HTERT RPE-1 (cell line): ENCODE data around the gene PTPRK.

Experiments used
- in situ Hi-C: fragments of 300-500 bp; cut with MboI; formaldehyde crosslinking; loops from 4 replicates; pipeline ENCODE4 v1.14.3; 2020; ENCODE audit warnings: low sequenced_read_pairs

PTPRK gene

DNA sequence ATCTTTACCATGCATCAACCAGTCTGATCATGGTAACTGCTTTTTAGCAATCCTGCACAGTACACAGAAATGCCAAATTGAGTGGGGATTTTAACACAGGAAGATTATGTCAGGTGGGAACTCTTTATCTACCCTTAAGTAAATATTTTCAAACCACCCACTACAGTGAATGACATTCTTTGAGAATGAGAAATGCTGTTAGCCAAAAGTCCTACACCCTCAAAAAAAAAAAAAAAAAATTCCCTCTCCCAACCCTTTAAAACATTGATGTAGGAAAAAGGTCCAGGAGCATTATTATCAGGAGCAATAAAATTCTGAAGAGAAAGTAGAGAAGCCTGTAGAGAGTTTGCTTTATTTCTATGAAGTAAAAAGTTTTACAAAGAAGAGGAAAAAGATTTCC is 312.3 kb downstream of the PTPRK start:
- in situ Hi-C loops = no loop called here

DNA sequence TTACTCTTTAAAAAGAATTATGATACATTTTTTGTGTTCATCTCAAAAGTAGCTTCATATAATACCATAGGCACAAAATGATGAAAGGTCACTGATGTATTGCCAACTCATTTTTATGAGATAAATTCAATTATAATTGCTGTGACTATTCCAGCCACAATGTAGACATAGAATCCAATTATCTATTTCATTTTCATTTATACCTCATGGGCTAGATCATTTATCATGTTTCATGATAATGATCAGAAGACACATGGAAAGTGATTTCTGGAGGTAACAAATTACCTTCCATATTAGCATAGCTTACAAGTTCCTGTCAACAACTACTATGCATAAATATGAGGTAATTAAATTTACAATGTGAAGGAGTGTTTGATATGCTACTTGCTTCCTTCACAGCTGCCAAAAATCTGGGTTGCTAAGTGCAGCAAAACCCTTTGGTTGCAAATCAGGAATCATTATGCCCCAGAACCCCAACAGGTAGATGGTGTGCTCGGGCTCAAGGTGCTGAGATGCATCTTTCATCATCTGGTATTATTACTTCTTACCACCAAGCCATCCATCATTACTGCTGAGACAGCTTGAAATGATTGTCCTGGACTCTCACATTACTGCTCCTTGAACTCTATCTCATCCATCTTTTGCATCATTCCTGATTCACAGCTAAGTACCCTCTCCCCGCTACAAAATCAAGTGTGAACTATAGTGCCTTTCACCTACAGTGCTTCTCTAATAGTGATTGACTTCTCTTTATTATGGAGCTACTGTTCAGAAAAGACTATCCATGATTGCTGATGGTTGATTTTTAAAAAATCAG is 313.6 kb downstream of the PTPRK start:
- in situ Hi-C loops = no loop called here

DNA sequence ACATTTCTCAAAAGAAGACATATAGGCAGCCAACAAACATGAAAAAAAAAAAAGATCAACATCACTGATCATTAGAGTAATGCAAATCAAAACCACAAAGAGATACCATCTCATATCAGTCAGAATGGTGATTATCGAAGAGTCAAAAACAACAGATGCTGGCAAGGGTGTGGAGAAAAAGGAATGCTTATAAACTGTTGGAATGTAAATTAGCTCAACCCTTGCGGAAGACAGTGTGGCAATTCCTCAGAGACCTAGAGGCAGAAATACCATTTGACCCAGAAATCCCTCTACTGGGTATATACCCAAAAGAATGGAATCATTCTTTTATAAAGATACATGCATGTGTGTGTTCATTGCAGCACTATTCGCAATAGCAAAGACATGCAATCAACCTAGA is 315.8 kb downstream of the PTPRK start:
- in situ Hi-C loops = no loop called here

DNA sequence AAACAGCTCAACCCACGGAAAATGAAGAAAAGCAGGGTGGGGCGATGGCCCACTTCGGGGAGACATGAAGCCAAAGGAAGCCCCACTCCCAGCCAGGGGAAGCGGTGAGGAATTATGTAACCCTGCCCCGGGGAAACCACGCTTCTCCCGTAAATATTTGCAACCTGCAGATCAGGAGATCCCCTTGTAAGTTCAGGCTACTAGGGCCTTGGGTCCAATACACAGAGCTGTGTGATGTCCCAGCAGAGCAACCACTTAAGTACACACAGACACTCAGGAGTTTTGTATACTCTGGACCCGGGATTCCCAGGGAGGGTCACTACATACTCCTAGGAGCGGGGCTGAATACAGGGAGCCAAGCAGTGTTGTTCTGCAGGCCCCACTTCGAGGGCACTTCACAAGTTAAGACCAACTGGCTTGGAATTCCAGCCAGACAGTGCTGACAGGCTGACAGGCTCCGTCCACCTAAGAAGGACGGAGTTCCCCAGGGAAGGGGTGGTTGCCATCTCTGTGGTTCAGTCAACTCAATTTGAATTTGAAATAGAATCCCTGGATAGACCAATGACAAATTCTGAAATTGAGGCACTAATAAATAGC is 318.1 kb downstream of the PTPRK start:
- in situ Hi-C loops = no loop called here

DNA sequence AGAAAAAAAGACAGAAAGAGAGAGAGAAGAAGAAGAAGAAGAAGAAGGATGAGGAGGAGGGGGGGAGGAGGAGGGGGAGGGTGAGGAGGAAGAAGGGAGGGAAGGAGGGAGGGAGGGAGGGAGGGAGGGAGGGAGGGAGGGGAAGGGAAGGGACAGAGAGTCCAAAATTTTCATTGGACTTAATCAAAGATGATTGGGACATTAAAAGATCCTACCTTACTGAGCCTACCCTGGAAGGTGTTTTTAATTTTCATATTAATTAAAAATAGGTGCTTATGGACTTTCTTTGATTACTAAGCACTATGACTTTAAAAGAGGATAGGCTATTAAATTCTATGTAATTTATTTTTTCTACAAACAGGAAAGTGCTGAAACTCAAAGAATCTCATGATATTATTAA is 319.6 kb downstream of the PTPRK start:
- in situ Hi-C loops = no loop called here

DNA sequence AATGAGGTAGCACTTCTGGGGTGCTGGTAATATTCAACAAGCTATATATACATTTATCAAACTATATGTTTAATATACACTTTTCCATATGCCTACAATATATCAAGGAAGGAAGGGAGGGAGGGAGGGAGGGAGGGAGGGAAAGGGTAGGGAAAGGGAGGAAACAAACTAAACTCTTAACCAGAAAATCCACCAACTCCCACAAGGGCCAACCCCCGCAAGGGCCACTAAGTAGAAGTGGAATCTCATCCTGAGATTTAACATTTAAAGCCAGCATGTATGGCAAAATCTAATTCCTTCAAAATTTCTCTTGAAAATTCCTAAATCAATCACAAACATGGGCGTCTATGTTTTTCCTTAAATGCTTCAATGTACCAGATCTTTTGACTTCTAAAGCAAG is 320.9 kb downstream of the PTPRK start:
- in situ Hi-C loops = no loop called here

DNA sequence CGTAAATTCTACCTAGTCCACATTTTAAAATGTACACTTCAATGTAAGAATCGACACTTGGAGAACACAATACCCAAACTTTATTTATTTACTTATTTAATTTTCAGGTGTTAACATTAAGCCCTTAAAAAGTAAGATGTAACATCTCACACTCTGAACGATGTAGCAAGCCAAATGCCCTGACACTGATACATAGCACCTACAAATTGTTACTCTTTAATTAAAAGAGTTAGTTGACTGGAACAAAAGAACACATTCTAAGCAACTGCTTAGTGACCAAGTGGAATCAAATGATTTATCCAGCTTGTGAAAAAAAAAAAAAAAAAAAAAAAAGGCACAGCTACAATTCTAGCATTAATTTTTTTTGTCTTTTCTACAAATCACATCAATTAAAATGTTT is 327.4 kb downstream of the PTPRK start:
- in situ Hi-C loops = no loop called here

DNA sequence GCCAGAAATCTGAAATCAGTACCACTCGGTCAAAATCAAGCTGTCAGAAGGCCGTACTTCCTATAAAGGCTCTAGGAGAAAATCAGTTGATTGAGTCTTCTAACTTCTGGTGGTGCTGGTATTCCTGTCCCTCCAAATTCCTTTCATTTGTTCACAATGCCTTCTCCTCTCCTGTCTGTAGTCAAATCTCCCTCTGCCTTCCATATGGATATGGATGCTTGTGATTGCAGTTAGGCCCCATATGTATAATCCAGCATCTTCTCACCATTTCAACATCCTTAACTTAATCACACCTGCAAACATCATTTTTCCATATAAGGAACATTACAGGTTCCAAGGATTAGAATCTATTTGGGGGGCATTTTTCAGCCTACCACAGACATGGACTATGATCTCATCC is 331.7 kb downstream of the PTPRK start:
- in situ Hi-C loops = no loop called here

DNA sequence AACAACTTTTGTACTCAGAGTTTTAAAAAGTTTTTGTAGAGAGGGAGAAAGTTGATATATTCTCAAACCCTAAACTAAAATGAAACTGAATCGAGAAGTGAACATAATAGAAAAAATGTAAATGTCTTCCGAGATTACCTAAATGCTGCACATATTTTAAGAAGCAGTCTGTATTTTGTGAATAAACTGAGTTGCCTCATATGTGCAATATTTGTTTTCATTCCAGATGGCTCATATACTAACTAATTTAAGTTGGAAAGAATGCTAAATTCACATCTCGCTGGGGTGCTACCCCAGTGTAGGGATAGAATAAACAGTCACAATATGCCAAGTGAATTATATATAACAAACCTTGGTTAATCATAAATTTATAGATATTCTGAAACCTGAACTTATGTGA is 333.7 kb downstream of the PTPRK start:
- in situ Hi-C loops = no loop called here

DNA sequence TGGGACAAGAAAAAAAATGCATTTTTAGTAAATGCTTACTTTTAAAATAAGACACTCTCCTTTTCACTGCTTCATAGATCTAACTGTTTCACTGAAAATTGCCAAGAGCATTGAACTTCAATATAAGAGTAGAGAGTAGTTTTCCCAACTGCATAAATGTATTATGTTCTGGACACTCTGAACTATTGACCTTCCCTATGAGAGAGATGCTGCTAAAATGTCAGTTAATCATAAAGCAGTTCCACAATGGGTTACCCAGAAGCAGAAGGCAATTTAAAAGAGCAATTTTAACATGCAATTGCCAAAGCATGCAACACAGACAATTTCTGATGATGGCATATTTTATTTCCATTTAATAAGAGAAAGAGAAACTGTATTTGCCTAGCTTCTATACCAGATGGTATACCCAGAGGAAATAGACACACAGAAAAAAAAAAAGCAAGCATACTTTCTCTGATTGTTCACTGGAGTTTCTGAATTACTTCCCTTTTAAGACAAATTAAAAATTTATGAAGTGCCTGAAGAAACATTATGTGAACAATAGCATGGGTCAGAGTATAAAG is 340.4 kb downstream of the PTPRK start:
- in situ Hi-C loops = no loop called here

DNA sequence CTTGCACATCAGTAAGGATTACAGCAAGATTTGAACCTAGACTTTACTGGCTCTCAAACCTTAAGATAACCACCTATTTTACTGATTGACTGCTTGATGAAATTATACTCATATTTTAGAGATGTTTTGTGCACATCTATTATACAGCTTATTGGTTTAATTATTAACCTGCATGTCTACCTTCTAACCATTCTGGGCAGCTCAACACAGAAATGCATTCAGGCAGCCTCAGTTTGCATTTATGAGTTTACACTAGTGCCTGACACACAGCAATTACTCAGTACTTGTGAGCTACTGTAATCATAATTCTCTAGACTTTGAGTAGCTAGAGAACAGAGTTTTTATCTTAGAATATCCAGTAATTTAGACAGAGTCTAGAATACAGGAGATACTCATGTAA is 345.7 kb downstream of the PTPRK start:
- in situ Hi-C loops = no loop called here

DNA sequence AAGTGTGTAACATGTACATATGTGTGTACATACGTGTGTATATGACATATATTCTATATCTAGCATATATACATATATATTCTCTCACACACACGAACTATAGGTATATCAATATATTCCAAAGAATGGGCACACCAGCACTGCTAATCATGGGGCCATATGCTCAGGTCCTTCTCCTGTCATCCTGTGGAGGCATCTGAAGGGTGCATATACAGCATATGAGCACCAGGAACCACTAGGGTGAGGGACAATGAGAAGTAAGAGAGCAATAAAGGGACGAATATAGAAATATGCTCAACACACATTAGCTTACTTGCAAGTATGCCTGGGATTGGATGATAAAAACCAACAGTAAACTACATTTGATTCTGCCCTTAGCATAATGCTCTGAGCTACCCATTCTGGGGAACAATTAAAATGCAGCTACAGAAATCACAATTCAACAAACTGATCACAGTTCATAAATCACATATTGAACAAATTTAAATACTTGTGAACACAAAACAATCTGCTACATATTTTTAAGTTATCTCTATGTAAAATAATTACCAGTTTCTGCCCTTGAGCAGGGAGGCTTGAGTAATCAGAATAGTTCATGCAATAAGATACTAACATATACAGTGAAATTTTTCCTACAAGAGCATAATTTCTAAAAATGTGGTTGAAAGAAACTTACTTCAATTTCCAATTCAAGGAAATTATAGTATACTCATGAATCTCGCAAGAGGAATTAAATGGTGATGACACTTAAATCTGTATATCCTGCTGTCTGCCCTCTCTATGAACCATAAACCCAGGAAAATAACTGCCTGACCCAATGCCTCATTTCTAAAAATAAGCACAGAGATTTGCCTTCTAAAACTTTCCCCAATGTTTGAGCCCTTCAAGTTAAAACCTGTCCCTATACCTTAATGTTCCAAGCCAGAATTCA is 347.4 kb downstream of the PTPRK start:
- in situ Hi-C loops = no loop called here

DNA sequence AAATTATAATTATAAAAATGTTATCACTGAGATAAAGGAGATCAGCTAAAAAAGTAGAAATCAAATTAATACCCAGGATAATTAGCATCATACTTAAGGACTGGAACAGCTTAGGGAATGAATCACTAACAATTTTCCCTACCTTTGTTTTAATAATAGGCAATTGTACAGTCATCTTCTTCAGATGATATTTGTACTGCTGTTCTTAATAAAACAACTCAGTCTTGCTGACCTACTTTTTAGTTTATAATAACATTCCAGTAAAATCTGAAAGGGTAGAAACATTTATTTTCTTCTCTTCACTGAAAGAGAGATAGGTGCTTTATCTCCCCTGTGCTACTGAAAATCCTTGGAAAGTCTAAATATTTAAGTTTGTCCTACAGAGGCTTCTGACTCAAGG is 348.3 kb downstream of the PTPRK start:
- in situ Hi-C loops = no loop called here

DNA sequence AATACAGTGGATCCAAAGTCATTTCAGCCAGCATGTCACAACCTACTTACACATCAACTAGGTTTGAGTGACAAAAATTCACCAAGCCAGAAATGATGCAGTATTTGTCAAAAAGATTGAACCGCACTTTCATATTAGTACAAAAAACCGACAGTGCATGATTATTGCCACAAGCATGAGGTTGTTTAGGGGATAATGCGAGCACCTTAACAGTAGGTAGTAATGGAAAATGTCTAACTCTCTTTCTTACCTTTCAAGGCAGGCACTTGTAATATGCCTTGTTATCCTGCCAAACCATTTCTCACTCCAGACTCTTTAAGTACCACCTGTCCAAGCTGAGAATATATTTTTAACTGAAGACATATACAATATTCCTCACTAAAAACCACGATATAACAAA is 349.2 kb downstream of the PTPRK start:
- in situ Hi-C loops = no loop called here

DNA sequence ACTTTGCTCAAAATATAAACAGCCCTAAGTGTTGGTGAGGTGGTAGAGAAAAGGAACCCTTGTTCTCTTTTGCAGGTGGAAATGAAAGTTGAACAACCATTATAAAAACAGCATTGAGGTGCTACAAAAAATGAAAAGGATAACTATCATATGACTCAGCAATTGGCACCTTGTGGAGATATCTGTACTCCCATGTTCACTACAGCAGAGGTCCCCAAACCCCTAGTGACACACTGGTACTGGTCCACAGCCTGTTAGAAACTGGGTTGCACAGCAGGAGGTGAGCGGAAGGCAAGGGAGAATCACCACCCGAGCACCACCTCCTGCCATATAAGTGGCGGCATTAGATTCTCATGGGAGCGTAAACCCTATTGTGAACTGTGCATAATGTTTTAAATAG is 352.2 kb downstream of the PTPRK start:
- in situ Hi-C loops = no loop called here

DNA sequence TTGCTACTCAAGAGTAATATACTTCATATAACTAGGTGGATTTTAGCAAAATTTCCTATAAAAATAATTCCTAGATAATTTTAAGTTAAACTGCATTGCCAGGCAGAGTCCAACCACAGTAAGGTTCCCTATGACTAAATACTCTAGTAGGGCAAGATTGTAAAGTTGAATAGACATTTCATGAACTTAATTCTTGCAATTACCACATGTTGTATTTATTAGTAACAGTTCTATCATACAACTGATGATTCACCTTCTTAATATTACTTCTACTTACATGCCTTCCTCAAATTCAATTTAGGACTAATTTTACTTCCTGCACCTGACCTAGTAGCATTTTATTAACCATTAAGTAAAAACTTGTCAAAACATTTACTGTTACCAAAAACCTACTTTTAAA is 352.8 kb downstream of the PTPRK start:
- in situ Hi-C loops = no loop called here

DNA sequence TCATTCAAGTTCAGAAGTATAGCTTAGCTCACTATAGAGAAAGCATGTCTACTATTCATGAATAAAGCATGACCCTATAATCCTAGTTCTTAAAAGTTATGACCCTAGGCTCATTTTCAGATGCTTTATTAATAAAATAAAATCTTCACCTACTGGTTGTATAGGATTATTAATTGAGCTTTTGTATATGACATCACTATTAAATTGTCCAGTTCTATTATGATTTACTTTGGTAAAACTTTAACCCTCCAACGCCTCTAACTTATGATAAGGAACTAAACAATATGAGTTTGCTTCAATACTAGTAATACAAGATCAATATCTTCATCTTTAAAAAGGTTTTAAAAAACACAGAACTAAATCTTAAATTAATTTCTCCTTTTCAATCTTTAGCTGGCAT is 356.1 kb downstream of the PTPRK start:
- in situ Hi-C loops = no loop called here

DNA sequence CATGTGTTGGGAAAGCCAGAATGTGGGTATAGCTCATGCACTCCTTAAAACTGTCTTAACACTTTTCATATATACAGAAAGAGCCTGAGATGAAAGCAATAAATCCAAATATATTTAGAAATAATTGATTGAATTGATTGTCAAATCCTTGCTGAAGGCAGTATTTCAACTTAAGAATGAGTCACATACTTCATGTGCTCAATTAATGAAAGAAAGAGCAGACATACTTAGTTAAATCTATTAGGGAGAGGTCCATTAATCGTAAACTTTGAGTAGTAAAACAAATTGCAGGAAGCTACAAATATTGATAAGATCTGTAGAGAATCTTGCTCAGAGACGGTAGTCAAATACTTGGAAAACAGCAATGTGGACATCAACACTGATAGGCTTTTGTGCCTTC is 358.0 kb downstream of the PTPRK start:
- in situ Hi-C loops = no loop called here

DNA sequence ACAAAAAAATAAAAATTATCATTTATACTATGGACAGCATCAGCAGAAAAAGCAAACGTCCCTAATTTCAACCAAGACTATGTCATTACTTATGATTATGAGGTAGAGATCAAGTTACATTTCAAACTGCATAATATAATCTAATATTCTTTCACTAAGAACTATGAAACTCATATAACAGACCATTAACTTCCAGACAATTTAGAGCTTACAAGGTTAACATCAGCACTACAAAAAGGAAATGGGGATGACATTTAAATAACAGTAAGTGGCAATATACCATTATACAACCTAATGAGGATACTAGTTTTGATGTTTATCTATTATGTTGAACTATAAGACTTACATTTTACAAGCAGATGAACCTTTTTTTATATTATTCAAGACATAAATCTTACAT is 358.6 kb downstream of the PTPRK start:
- in situ Hi-C loops = no loop called here

DNA sequence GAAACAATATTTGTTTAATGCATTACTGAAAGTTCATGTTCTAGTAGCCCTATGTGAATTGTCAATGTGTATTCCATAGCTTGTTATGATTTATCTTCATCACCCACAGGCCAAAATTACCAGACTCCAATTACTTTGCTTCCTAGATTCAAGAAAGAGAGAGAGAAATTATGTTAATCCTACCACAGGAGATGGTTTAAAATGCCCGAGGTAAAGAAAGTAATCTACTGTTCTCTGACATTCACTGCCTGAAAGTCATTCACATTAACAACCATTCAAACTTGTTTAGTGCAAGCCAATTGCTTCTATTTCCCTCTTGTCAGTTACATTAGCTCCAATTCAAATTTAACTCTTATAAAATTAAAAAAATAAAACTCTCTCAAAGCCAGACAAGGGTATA is 359.1 kb downstream of the PTPRK start:
- in situ Hi-C loops = no loop called here

DNA sequence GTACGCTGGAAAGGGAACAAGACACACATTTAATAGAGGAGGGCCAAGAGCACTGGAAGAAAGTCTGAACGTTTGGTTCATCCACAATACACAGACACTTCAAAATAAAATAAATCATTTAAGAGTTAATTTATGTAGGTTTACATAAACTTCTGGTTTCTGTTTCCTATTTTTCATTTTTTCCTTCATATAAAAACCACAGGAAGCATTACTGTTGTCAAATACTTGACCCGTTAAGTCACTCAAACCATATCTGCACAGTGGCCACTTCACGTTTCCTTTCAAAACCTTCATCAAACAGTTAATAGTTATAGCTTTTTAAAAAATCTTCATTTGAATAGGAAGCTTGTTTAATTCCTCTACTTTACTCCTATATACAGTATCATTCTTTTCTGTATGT is 361.9 kb downstream of the PTPRK start:
- in situ Hi-C loops = no loop called here
